Sigmoid colon (tissue), 7 donors: ENCODE results near the gene TMEM38B. TPM values are rescaled to one million over a fixed set of nuclear protein-coding genes. Genes with fewer than 3 reads are reported as not detected.

ENCODE experiments used
- DNase-seq: peaks from one replicate; pipeline ENCODE4 v3.0.0-alpha.2; 2019
- H3K27ac ChIP-seq, 4 donors: fragments of 200-600 bp; sonication (generic); one replicate each; pipeline ENCODE4 v1.5.1; 2016 to 2019; ENCODE audit warnings: mild to moderate bottlenecking in 1 of 4
- H3K27me3 ChIP-seq, 3 donors: fragments of 200-600 bp; sonication (generic); one replicate each; pipeline ENCODE4 v1.5.1; 2019; ENCODE audit warnings: mild to moderate bottlenecking in 1 of 3
- H3K36me3 ChIP-seq, 4 donors: fragments of 200-600 bp; sonication (generic); one replicate each; pipeline ENCODE4 v1.5.1; 2016 to 2019
- H3K4me1 ChIP-seq, 4 donors: fragments of 200-600 bp; sonication (generic); one replicate each; pipeline ENCODE4 v1.5.1; 2017 to 2019
- H3K4me3 ChIP-seq, 4 donors: fragments of 200-600 bp; sonication (generic); one replicate each; pipeline ENCODE4 v1.5.1; 2017 to 2019; ENCODE audit warnings: mild to moderate bottlenecking in 2 of 4, moderate library complexity in 1 of 4
- H3K9me3 ChIP-seq, 4 donors: fragments of 200-600 bp in 3 of 4; sonication (generic) in 3 of 4; one replicate each; pipeline versions ENCODE4 v1.5.1 to v1.6.1; 2013 to 2019
- CTCF ChIP-seq, 4 experiments: fragments of 450-650 bp in 3 of 4; fragments of 200-600 bp in 1 of 4; IDR thresholded peaks; one replicate each; pipeline ENCODE4 v1.5.1; 2016 to 2019; ENCODE audit warnings: antibody characterized with exemption in 4 of 4, mild to moderate bottlenecking in 3 of 4, moderate library complexity in 2 of 4
- EP300 ChIP-seq, 4 donors: sonication (generic); formaldehyde crosslinking; IDR thresholded peaks; one replicate each; pipeline ENCODE4 v1.6.1; 2017; ENCODE audit warnings: antibody characterized with exemption in 4 of 4
- POLR2A ChIP-seq, 2 donors: fragments of 450-650 bp; IDR thresholded peaks; one replicate each; pipeline ENCODE4 v1.6.1; 2016; ENCODE audit warnings: antibody characterized with exemption in 2 of 2, mild to moderate bottlenecking in 2 of 2, moderate library complexity in 2 of 2
- POLR2AphosphoS5 ChIP-seq, 4 donors: sonication (generic); formaldehyde crosslinking; IDR thresholded peaks; one replicate each; pipeline ENCODE4 v1.6.1; 2017; ENCODE audit warnings: antibody characterized with exemption in 4 of 4
- WGBS, 2 donors: extraction: QIAGEN DNeasy Blood & Tissue Kit; methylation state at CpG; one replicate each; pipeline ENCODE4 v1.1.7; 2013; 5-methylcytosine and 5-hydroxymethylcytosine counted together
- intact Hi-C: fragments of 100-400 bp; cut with DNase I; formaldehyde crosslinking; loops from one replicate; pipeline ENCODE4 v1.15.1; 2023
- polyA plus RNA-seq, 3 donors: library from polyadenylated mRNA; stranded (reverse); fragments of 200-250 nt; gene quantifications; one replicate each; pipeline ENCODE4 v1.2.3, GENCODE V29; 2013
- total RNA-seq, 4 donors: library from RNA; depleted of rRNA; stranded (reverse); fragments of >200 nt; gene quantifications; one replicate each; pipeline ENCODE4 v1.1.0, GENCODE V29; 2016
- donor health status: healthy with polysubstance abuse.
- donor health status: Bipolar disorder and iron deficiency.
- donor health status: healthy.

Gene TMEM38B
- total and polyA plus RNA-seq, 7 donors, result 5.1 to 17.3 (median 8.9) TPM

GRCh38 chr9:105663914-105664313, 30.4 kb upstream of the TMEM38B start:
- no peaks in the 10 kb centered on the region for H3K9me3 ChIP-seq
- TF ChIP-seq POLR2AphosphoS5 (IDR thresholded peaks at IDR 0.05), result no peak
- no peak for TF ChIP-seq EP300 (IDR thresholded peaks at IDR 0.05)
- TF ChIP-seq POLR2A (IDR thresholded peaks at IDR 0.05), result no peak
- no peak for TF ChIP-seq CTCF (IDR thresholded peaks at IDR 0.05)
- peaks cover 0 to 7% (median 0%) of the 10 kb centered on the region in 3 donors for H3K27me3 ChIP-seq
- 76 to 83% methylated on average over 5 of the region's 5 CpGs for WGBS, 2 donors
- no peaks in the 10 kb centered on the region for H3K36me3 ChIP-seq
- no peak overlapping the region for H3K27ac ChIP-seq
- intact Hi-C loops, result no loop called here
- no peak overlapping the region for H3K4me3 ChIP-seq
- no peaks in the 10 kb centered on the region for H3K4me1 ChIP-seq
- DNase-seq, result no peak

- peaks cover 0 to 5% (median 0%) of the 10 kb centered on the region in 3 donors for H3K27me3 ChIP-seq
- TF ChIP-seq POLR2AphosphoS5 (IDR thresholded peaks at IDR 0.05), result no peak
- TF ChIP-seq CTCF (IDR thresholded peaks at IDR 0.05), result no peak
- TF ChIP-seq POLR2A (IDR thresholded peaks at IDR 0.05), result no peak
- TF ChIP-seq EP300 (IDR thresholded peaks at IDR 0.05), result no peak
- DNase-seq, result no peak
- 28 to 48% methylated on average over 4 of the region's 4 CpGs for WGBS, 2 donors
- no peak overlapping the region for H3K4me3 ChIP-seq
- H3K36me3 ChIP-seq, result no peaks in the 10 kb centered on the region
- no peaks in the 10 kb centered on the region for H3K4me1 ChIP-seq
- intact Hi-C loops, result no loop called here
- H3K27ac ChIP-seq, result no peak overlapping the region
- H3K9me3 ChIP-seq, result no peaks in the 10 kb centered on the region
Measured at GRCh38 chr9:105667867-105668266, 26.5 kb upstream of the TMEM38B start.

- Histone ChIP-seq H3K27ac (no peak overlapping the region), H3K36me3 (no peaks in the 10 kb centered on the region), H3K27me3 (peaks cover 0 to 5% (median 0%) of the 10 kb centered on the region in 3 donors), H3K4me1 (no peaks in the 10 kb centered on the region), H3K4me3 (no peak overlapping the region), H3K9me3 (no peaks in the 10 kb centered on the region)
- intact Hi-C loops, result no loop called here
- no peak for TF ChIP-seq POLR2AphosphoS5 (IDR thresholded peaks at IDR 0.05)
- TF ChIP-seq POLR2A (IDR thresholded peaks at IDR 0.05), result no peak
- no peak for DNase-seq
- WGBS, 2 donors, result 72 to 73% methylated on average over 3 of the region's 3 CpGs
Measured at GRCh38 chr9:105670315-105670714, 24.0 kb upstream of the TMEM38B start.

- Histone ChIP-seq H3K27me3 (peaks cover 0 to 5% (median 0%) of the 10 kb centered on the region in 3 donors), H3K4me3 (no peak overlapping the region), H3K9me3 (no peaks in the 10 kb centered on the region), H3K27ac (no peak overlapping the region), H3K36me3 (no peaks in the 10 kb centered on the region), H3K4me1 (no peaks in the 10 kb centered on the region)
- no peak for DNase-seq
- intact Hi-C loops, result no loop called here
- no peak for TF ChIP-seq POLR2A (IDR thresholded peaks at IDR 0.05)
- TF ChIP-seq CTCF (IDR thresholded peaks at IDR 0.05), result no peak
- TF ChIP-seq POLR2AphosphoS5 (IDR thresholded peaks at IDR 0.05), result no peak
- no peak for TF ChIP-seq EP300 (IDR thresholded peaks at IDR 0.05)
- 80 to 86% methylated on average over 3 of the region's 3 CpGs for WGBS, 2 donors
Measured at GRCh38 chr9:105670775-105671174, 23.6 kb upstream of the TMEM38B start.

GRCh38 chr9:105672711-105673234, 21.6 kb upstream of the TMEM38B start:
- Histone ChIP-seq H3K4me3 (no peak overlapping the region), H3K27me3 (peaks cover 0 to 5% (median 0%) of the 10 kb centered on the region in 3 donors), H3K27ac (no peak overlapping the region), H3K36me3 (no peaks in the 10 kb centered on the region), H3K9me3 (no peaks in the 10 kb centered on the region), H3K4me1 (no peaks in the 10 kb centered on the region)
- TF ChIP-seq CTCF (IDR thresholded peaks at IDR 0.05) (no peak), EP300 (IDR thresholded peaks at IDR 0.05) (no peak), POLR2A (IDR thresholded peaks at IDR 0.05) (no peak), POLR2AphosphoS5 (IDR thresholded peaks at IDR 0.05) (no peak)
- DNase-seq, result no peak
- intact Hi-C loops, result no loop called here
- 6 to 20% methylated on average over 3 of the region's 3 CpGs for WGBS, 2 donors
